ENCODE data around the gene ZNF846.
"Not testable (repeated sequence)": the region's sequence is repeated elsewhere in the genome, so short reads cannot be mapped to it uniquely, and the experiment has no call there.

Gene ZNF846

DNA sequence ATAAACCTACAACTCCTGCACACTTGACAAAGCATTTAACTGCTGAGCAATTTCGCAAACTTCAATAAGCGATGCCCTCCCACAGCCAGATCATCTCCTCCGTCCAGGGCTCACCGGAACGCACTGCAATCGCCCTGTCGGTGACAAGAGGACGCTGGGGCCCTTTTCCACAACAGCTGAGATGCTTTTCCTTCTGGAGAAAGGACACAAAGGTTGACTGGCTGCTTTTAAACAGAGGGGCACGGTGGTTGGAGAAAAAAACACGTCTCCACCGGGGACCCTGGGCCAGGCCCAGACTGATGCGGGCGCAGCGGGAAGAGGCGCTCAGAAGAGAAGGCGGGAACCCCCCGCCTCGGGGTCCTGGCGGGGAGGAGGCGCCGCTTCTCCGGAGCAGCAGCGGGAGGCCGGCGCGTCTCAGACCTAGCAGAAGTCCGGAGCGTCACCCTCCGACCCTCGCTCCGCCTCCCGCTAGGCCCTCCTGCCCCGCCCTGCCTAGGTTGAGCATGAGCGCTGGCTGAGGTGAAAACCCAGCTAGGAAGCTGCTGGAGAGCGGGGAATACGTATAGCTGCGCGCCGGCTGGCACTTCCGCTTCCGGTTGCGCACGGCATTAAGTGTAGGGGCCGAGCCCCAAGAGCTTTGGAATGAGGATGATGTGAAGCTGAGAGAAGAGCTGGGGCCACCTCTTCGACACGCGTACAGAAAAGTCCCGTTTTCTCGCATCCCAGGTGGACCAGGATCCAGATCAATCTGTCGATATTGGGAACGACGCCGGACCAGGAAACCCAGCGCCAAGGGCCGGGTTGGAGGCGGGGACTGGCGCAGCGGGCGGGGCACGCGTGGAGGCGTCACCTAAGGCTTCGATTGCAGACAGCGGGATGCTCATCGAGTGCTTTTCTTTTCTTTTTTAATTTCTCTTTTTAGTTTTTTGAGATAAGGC is at the start of gene ZNF846:
ZNF846 (minus strand) TSS at position 564 of the 938 bp plus-strand sequence. CDS start 3,788 bp downstream, outside the sequence.
- DNase-seq: peak; percentile 96

DNA sequence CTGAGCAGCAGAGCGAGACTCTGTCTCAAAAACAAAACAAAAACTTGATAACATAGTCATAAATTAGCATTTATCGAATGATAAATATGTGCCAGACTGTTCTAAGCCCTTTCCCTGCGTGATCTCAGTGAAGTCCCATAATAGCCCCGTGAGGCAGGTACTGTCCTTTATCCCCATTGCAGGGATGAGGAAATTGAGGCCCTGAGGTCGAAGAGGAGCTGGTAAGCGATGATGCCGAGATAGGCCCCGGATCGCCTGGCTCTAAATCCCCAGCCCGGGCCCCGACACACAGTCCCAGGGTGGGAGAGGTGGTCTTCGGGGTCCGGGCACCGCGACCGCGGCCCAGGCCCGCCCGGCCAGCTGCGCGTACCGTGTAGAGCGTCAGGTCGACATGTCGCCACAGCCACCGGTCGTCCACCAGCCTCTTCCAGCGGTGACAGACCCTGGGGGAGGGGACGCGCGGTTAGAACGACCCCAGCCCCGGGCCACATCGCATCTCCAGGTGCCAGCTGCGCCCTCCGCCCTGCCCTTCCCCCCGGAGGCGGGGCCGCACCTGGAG is 49.7 kb upstream of the ZNF846 start:
- DNase-seq: no peak

DNA sequence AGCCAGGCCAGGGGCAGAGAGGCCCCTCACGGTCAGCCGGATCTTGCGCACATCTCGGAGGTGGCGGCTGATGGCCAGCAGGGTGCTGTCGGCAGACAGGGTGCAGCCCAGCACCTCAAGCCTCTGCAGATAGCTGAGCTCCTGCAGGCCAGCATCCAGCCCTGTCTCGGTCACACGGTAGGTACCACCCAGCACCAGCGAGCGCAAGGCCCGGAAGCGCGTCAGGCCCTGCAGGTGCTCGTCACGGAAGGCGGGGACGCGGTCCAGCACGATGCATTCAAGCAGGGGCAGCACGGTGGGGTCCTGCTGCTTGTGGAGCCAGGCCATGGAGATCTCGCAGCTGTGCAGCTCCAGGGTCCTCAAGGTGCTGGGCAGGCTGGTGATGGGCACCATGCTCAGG is 42.6 kb upstream of the ZNF846 start:
- DNase-seq: no peak

DNA sequence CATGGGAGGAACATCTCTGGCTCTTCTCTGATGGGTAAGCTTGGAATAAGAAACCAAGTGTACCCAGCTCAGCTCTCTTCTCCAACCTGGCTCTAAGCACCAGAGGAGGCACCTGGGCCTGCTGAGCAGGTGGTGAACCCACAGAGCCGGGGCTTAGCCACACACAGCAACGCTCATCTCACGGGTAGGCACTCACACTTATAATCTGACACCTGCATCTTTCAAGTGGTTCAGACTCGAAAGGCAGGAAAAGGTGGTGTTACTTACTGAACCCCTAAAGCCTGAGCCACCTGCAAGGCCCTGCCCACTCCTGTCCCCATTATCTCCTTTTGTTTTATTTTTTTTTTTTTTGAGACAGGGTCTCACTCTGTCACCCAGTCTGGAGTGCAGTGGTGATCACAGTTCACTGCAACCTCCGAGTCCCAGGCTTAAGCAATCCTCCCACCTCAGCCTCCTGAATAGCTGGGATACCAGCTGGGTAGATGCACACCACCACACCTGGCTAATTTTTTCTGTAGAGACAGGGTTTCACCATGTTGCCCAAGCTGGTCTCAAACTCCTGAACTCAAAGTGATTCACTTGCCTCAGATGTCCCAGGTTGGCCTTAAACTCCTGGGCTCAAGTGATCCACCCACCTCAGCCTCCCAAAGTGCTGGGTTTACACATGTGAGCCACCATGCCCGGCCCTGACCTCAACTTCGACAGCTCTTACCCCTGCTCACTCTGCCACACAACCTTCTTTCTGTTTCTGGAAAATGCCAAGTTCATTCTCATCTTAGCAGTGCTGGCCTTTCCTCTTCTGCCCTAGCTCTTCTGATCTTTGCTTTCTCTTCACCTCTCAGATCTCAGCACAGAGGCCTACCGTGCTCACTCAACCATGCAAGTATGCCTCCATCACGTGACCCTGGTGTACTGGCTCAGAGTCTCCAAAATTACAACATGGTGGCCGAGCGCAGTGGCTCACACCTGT is 40.6 kb upstream of the ZNF846 start:
- DNase-seq: no peak

GRCh38 chr19:9806803-9807202 is 38.3 kb upstream of the ZNF846 start:
- no peak for DNase-seq

- no peak for DNase-seq
Measured at GRCh38 chr19:9801976-9802375, 33.4 kb upstream of the ZNF846 start.

DNA sequence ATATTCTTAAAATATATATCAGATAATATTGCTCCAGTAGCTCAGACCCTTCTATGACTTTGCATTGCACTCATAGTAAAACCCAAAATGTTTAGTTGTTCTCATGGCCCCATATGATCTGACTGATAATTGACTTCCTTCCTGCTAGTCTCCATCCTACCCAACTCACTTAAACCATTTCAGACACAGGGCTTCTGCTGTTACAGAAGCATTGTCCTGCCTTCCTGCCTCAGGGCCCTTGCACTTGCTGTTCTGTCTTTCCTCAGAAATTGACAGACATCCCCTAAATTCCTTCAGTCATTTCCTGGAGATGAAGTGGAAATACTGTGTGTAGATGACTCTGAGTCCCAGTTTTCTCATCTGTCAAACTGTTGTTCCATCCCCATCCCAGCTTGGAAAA is 30.6 kb upstream of the ZNF846 start:
- DNase-seq: no peak

GRCh38 chr19:9797871-9798270 is 29.3 kb upstream of the ZNF846 start:
- DNase-seq: no peak

DNA sequence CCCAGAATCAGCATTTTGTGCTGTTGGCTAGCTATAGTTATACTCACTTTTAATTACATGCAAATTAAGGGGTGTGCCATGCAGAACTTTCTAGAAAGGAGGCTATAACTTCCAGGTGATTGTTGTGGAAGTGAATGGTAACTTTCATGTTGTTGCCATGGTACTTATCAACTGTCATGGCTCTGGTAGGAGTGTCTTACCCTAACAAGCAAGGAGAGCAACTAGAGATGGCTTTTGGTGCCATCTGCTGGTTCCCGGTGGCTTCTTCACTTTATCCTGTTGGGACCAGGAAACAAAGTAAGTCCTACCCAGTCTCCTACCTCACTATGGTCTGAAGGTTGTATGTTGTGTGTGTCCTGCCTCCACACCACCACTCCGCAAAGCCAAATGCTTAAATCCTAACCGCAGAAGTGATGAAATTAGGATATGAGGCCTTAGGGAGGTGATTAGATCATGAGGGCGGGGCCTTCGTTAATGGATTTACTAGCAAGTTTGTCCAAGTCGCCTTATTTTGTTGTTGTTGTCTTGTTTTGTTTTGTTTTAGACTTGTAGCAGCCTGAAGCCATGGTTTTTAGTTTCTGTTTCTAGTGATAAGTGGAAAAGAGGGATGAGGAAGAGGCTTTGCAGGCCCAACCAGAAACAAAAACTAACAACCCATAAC is 27.7 kb upstream of the ZNF846 start:
- DNase-seq: peak; percentile 86

DNA sequence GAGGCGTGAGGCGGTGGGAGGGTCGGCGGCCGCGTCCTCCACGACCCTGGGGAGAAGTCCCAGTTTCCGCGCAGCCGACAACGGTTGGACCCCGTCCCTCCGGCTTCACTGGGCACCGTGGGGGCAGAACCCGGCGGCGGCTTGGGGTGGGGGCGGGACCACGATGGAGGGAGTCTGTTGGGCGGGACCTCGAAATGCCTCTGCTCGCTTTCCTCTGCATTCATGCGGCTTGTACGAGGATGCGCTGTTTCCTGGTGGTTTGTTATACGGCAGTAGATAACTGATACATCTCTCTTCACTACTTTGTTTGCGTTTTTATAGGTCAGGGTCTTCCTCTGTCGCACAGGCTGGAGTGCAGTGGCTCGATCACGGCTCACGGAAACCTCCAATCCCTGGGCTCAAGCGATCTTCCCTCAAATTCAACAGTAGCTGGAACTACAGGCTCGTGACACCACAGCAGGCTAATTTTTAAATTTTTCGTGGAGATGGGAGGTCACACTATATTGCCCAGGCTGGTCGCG is 24.6 kb upstream of the ZNF846 start:
- DNase-seq: peak; percentile 74

- peak; percentile 93 for DNase-seq
Measured at GRCh38 chr19:9792206-9793070, 23.9 kb upstream of the ZNF846 start.

DNA sequence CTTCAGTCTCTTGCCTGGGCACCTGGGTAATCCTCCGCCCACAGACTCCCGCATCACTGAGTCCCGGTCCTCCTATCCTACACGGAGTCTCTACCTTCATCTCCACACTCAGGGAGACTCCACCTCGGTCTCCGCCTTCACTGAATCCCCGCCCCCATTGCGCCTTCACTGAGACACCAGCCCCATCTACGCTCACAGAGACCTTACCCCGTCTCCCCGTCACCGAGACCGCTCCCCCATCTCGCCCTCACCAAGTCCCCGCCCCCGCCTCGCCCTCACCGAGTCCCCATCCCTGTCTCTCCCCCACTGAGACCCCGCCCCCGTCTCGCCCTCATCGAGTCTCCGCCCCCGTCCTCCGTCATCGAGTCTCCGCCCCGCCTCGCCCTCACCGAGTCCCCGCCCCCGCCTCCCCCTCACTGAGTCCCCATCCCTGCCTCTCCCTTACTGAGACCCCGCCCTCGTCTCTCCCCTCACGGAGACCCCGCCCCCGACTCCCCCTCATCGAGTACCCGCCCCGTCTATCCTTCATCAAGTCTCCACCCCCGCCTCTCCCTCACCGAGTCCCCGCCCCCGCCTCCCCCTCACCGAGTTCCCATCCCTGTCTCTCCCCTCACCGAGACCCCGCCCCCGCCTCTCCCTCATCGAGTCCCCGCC is 23.1 kb upstream of the ZNF846 start:
- DNase-seq: peak; percentile 97

DNA sequence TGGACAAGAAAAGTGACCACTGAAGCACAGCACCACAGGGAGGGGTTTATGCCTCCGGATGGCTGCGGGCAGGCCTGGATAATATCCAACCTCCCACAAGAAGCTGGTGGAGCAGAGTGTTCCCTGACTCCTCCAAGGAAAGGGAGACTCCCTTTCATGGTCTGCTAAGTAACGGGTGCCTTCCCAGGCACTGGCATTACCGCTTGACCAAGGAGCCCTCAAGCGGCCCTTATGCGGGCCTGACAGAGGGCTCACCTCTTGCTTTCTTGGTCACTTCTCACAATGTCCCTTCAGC is 22.5 kb upstream of the ZNF846 start:
- not testable (repeated sequence) for DNase-seq

DNA sequence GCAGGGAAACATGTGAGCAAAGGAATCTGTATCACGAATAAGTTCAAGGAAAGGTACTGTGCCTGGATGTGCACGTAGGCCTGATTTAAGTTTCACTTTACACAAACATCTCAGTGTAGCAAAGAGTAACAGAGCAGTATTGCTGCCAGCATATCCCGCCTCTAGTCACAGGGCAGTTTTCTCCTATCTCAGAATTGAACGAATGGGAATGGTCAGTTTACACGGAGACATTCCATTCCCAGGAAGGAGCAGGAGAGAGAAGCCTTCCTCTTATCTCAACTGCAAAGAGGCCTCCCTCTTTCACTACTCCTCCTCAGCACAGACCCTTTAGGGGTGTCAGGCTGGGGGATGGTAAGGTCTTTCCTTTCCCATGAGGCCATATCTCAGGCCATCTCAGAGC is 21.0 kb upstream of the ZNF846 start:
- not testable (repeated sequence) for DNase-seq

GRCh38 chr19:9789066-9789465 is 20.5 kb upstream of the ZNF846 start:
- no peak for DNase-seq

- DNase-seq: not testable (repeated sequence)
Measured at GRCh38 chr19:9788604-9789003, 20.1 kb upstream of the ZNF846 start.

DNA sequence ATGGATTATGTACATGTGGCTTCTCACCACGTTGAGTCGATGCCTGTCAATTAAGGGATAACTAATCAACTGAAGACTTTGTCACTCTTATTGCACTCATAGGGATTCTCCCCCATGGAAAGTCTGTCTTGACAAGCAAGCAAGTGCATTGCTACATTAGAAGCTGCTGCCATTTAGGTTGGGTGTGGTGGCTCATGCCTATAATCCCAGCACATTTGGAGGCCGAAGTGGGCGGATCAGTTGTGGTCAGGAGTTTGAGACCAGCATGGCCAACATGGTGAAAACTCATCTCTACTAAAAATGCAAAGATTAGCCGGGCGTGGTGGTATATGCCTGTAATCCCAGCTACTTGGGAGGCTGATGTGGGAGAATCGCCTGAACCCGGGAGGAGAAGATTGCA is 18.3 kb upstream of the ZNF846 start:
- DNase-seq: no peak

DNA sequence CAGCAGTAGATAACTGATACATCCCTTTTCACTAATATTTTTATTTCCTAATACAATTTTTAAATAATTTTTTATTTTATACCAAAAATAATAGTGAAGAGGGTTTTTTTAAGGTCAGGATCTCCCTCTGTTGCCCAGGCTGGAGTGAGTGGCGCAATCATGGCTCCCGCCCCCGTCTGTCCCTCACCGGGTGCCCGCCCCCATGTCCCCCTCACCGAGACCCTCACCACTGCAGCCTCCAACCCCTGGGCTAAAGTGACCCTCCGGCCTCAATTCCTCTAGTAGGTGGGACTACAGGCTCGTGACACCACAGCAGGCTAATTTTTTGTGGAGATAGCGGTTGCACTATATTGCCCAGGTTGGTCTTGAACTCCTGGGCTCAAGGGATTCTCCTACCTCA is 17.8 kb upstream of the ZNF846 start:
- no peak for DNase-seq

- peak; percentile 99 for DNase-seq
Measured at GRCh38 chr19:9785367-9786331, 17.1 kb upstream of the ZNF846 start.

DNA sequence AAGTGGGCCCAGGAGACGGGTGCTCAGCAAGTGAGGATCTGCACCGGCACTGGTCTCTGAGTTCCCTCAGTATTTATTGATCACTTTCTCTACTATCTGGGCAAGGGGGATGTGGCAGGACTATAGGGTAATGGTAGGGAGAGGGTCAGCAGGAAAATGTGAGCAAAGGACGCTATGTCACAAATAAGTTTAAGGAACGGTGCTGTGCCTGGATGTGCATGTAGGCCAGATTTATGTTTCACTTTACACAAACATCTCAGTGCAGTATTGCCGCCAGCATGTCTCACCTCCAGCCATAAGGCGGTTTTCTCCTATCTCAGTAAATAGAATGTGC is 15.6 kb upstream of the ZNF846 start:
- not testable (repeated sequence) for DNase-seq

Measured in stimulated activated CD8-positive, alpha-beta memory T cell treated with anti-CD3 and anti-CD28 coated beads, Interleukin-4, amount 100 ng/mL, for 48 hours (primary cell).